ENCODE measurements around the gene TESK2. TPM values are rescaled to one million over a fixed set of nuclear protein-coding genes. Genes with fewer than 3 reads are reported as not detected.

The TESK2 gene
- total and polyA plus RNA-seq, 2 of the 13 experiments (the other 11 are each of a cell fraction or from before 2014, with no cell fraction given): 5.5 to 9.6 TPM

DNA sequence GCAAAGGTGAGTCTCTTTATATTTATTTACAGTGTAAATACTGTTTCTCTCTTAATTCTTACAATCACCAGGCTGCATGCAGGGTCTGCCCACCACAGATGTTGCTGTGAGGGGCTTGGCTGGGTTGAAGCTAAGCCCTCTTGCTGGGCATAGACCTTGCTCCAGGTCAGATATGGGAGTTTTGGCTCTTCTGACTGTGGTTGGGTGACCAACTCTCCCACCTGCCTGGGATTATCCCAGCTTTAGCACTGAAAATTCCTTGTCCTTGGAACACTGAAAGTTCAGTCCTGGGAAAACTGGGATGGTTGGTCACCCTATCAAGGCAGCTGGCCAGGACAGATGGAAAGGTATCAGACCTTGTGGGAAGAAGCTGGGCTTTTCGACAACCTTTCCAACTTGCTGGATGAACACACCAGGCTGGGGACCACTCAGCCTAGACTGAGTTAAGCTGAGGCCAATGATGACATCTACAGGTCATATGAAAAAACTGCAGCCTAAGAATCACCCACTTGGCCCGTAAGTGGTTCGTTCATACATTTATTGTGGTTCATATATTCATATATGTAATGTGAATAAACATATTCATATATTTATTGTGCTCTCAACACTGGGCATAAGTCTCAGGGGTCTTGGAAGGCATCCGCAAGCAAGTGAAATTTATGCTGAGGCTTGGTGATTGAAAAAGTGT is 190.8 kb downstream of the TESK2 start (continued):
- TF ChIP-seq, protein P1, sequence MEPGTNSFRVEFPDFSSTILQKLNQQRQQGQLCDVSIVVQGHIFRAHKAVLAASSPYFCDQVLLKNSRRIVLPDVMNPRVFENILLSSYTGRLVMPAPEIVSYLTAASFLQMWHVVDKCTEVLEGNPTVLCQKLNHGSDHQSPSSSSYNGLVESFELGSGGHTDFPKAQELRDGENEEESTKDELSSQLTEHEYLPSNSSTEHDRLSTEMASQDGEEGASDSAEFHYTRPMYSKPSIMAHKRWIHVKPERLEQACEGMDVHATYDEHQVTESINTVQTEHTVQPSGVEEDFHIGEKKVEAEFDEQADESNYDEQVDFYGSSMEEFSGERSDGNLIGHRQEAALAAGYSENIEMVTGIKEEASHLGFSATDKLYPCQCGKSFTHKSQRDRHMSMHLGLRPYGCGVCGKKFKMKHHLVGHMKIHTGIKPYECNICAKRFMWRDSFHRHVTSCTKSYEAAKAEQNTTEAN (CRISPR knock-in tag; conservative IDR thresholded peaks at IDR 0.05): no peak
- TF ChIP-seq ZNF563 (CRISPR knock-in tag; IDR thresholded peaks at IDR 0.05) (no peak), POGZ (CRISPR knock-in tag; IDR thresholded peaks at IDR 0.05) (0 out of 2 replicates have a peak, but pooled peaks have one; percentile 13), MATR3 (CRISPR knock-in tag; IDR thresholded peaks at IDR 0.05) (no peak), GATA4 (IDR thresholded peaks at IDR 0.05; ENCODE audit: borderline replicate concordance, low read depth) (no peak), STAG1 (CRISPR knock-in tag; IDR thresholded peaks at IDR 0.05) (peak; percentile 95), XRCC5 (optimal IDR thresholded peaks at IDR 0.05; ENCODE audit: low read length) (peak; percentile 60), RBM22 (optimal IDR thresholded peaks at IDR 0.05; ENCODE audit: low read length) (no peak), FOXP1 (IDR thresholded peaks at IDR 0.05) (no peak), FOXP1 (CRISPR knock-in tag; IDR thresholded peaks at IDR 0.05) (no peak), ETV5 (CRISPR knock-in tag; IDR thresholded peaks at IDR 0.05; ENCODE audit: borderline replicate concordance) (no peak), ZNF850 (CRISPR knock-in tag; conservative IDR thresholded peaks at IDR 0.05) (no peak), ZFY (CRISPR knock-in tag; IDR thresholded peaks at IDR 0.05) (no peak), GLI4 (CRISPR knock-in tag; IDR thresholded peaks at IDR 0.05; ENCODE audit: borderline replicate concordance) (no peak), FOSL1 (CRISPR knock-in tag; IDR thresholded peaks at IDR 0.05; ENCODE audit: borderline replicate concordance) (no peak), ZSCAN29 (CRISPR knock-in tag; conservative IDR thresholded peaks at IDR 0.05) (no peak)
- TF ChIP-seq, protein P2, sequence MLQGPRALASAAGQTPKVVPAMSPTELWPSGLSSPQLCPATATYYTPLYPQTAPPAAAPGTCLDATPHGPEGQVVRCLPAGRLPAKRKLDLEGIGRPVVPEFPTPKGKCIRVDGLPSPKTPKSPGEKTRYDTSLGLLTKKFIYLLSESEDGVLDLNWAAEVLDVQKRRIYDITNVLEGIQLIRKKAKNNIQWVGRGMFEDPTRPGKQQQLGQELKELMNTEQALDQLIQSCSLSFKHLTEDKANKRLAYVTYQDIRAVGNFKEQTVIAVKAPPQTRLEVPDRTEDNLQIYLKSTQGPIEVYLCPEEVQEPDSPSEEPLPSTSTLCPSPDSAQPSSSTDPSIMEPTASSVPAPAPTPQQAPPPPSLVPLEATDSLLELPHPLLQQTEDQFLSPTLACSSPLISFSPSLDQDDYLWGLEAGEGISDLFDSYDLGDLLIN (CRISPR knock-in tag; IDR thresholded peaks at IDR 0.05; ENCODE audit: borderline replicate concordance): no peak
- TF ChIP-seq, protein P3, sequence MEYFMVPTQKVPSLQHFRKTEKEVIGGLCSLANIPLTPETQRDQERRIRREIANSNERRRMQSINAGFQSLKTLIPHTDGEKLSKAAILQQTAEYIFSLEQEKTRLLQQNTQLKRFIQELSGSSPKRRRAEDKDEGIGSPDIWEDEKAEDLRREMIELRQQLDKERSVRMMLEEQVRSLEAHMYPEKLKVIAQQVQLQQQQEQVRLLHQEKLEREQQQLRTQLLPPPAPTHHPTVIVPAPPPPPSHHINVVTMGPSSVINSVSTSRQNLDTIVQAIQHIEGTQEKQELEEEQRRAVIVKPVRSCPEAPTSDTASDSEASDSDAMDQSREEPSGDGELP (IDR thresholded peaks at IDR 0.05; ENCODE audit: borderline replicate concordance, low read depth): no peak
- TF ChIP-seq, protein P4, sequence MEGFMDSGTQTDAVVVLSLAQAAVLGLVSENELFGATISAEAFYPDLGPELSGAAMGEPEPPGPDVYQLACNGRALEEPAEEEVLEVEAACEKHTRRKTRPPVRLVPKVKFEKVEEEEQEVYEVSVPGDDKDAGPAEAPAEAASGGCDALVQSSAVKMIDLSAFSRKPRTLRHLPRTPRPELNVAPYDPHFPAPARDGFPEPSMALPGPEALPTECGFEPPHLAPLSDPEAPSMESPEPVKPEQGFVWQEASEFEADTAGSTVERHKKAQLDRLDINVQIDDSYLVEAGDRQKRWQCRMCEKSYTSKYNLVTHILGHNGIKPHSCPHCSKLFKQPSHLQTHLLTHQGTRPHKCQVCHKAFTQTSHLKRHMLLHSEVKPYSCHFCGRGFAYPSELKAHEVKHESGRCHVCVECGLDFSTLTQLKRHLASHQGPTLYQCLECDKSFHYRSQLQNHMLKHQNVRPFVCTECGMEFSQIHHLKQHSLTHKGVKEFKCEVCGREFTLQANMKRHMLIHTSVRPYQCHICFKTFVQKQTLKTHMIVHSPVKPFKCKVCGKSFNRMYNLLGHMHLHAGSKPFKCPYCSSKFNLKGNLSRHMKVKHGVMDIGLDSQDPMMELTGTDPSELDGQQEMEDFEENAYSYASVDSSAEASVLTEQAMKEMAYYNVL (CRISPR knock-in tag; IDR thresholded peaks at IDR 0.05; ENCODE audit: borderline replicate concordance): no peak
- TF ChIP-seq, protein P5, sequence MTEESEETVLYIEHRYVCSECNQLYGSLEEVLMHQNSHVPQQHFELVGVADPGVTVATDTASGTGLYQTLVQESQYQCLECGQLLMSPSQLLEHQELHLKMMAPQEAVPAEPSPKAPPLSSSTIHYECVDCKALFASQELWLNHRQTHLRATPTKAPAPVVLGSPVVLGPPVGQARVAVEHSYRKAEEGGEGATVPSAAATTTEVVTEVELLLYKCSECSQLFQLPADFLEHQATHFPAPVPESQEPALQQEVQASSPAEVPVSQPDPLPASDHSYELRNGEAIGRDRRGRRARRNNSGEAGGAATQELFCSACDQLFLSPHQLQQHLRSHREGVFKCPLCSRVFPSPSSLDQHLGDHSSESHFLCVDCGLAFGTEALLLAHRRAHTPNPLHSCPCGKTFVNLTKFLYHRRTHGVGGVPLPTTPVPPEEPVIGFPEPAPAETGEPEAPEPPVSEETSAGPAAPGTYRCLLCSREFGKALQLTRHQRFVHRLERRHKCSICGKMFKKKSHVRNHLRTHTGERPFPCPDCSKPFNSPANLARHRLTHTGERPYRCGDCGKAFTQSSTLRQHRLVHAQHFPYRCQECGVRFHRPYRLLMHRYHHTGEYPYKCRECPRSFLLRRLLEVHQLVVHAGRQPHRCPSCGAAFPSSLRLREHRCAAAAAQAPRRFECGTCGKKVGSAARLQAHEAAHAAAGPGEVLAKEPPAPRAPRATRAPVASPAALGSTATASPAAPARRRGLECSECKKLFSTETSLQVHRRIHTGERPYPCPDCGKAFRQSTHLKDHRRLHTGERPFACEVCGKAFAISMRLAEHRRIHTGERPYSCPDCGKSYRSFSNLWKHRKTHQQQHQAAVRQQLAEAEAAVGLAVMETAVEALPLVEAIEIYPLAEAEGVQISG (CRISPR knock-in tag; IDR thresholded peaks at IDR 0.05): no peak
- TF ChIP-seq, protein P6, sequence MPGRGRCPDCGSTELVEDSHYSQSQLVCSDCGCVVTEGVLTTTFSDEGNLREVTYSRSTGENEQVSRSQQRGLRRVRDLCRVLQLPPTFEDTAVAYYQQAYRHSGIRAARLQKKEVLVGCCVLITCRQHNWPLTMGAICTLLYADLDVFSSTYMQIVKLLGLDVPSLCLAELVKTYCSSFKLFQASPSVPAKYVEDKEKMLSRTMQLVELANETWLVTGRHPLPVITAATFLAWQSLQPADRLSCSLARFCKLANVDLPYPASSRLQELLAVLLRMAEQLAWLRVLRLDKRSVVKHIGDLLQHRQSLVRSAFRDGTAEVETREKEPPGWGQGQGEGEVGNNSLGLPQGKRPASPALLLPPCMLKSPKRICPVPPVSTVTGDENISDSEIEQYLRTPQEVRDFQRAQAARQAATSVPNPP (CRISPR knock-in tag; IDR thresholded peaks at IDR 0.05): no peak
